ENCODE measurements around the gene SEPHS1. TPM values are rescaled to one million over a fixed set of nuclear protein-coding genes. Genes with fewer than 3 reads are reported as not detected.
A peak's percentile ranks its signal among the peaks of the same experiment; 100 is the strongest.

The SEPHS1 gene
- total and polyA plus RNA-seq, 8 donors, result 33.3 to 134 (median 108) TPM

DNA sequence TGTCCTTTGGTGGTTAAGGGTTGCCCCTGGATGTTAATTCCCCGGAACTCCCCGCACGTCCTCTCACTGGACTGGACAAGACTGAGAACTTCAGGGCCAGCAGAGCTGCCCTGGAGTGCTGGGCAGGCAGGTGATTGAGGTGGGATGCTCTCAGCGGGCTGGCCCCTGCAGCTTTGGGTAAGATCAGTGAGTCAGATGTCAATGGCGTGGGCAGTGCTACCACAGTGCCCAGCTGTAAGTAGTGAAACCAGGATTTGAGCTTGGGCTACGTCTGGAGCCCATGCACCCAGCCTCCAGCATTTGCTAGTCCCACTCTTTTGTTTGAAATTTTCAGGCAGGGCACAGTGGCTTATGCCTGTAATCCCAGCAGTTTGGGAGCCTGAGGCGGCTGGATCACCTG is 6.7 kb upstream of the SEPHS1 start:
- Histone ChIP-seq H3K4me3 (no peak overlapping the region), H3K27me3 (peaks cover 9 to 46% of the 10 kb centered on the region in 2 donors), H3K27ac (no peak overlapping the region), H3K36me3 (no peaks in the 10 kb centered on the region), H3K4me1 (peaks cover 0 to 8% of the 10 kb centered on the region in 2 donors), H3K9me3 (no peaks in the 10 kb centered on the region)
- TF ChIP-seq, protein P1, sequence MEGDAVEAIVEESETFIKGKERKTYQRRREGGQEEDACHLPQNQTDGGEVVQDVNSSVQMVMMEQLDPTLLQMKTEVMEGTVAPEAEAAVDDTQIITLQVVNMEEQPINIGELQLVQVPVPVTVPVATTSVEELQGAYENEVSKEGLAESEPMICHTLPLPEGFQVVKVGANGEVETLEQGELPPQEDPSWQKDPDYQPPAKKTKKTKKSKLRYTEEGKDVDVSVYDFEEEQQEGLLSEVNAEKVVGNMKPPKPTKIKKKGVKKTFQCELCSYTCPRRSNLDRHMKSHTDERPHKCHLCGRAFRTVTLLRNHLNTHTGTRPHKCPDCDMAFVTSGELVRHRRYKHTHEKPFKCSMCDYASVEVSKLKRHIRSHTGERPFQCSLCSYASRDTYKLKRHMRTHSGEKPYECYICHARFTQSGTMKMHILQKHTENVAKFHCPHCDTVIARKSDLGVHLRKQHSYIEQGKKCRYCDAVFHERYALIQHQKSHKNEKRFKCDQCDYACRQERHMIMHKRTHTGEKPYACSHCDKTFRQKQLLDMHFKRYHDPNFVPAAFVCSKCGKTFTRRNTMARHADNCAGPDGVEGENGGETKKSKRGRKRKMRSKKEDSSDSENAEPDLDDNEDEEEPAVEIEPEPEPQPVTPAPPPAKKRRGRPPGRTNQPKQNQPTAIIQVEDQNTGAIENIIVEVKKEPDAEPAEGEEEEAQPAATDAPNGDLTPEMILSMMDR (IDR thresholded peaks at IDR 0.05), result no peak
- intact Hi-C loops (cut with DNase I), result no loop called here
- no peak for ATAC-seq
- DNase-seq, result no peak

DNA sequence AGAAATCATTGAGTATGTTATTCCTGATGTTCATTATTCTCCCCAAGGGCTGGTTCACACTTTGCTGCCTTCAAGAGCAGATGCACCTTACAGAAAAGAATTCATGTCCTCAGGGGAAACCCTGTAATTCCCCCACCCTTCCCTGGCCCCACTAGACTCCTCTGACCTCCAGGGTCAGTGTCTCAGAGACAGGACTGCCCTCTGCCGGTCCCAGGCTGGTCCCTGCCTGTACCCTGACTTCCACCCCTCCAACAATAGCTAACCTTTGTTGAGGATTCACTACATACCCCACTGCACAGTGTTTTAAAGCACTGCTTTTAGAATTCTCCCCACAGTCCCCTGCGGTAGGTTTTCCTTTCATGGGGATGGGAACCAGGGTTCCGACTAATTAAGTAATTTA is 4.4 kb upstream of the SEPHS1 start:
- peaks cover 0 to 20% of the 10 kb centered on the region in 2 donors for H3K4me1 ChIP-seq
- H3K4me3 ChIP-seq, result no peak overlapping the region
- DNase-seq, result no peak
- TF ChIP-seq, protein P1 (IDR thresholded peaks at IDR 0.05), result no peak
- intact Hi-C loops (cut with DNase I), result no loop called here
- no peaks in the 10 kb centered on the region for H3K9me3 ChIP-seq
- no peak overlapping the region for H3K27ac ChIP-seq
- ATAC-seq, result no peak
- H3K36me3 ChIP-seq, result no peaks in the 10 kb centered on the region
- H3K27me3 ChIP-seq, result peaks cover 9 to 46% of the 10 kb centered on the region in 2 donors

DNA sequence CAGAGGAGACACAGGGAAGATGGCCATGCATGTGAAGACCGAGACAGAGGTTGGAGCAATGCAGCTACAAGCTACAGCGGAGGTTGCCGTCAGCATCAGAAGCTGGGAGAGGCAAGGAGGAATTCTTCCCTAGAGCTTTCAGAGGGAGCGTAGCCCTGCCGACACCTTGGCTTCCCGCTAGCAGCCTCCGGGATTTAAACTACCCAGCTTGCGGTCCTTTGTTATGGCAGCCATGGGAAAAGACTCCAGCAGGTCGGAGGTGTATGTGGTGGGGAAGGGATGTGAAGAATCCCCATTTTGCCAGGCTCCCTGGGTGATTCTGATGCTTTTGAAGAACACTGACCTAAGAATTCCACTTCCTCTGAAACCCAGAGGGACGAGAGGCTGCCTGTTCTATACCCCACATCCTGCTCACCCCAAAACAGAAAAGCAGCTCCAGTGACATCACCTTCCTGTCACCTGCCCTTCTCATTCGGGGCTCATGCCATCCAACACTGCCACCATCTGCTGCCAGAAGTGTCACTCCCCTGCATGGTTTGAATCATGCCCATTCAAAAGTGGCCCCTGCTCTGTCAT is 3.3 kb upstream of the SEPHS1 start:
- intact Hi-C loops (cut with DNase I), result no loop called here
- no peak overlapping the region for H3K4me3 ChIP-seq
- H3K36me3 ChIP-seq, result no peaks in the 10 kb centered on the region
- peaks cover 0 to 25% of the 10 kb centered on the region in 2 donors for H3K4me1 ChIP-seq
- H3K9me3 ChIP-seq, result no peaks in the 10 kb centered on the region
- no peak overlapping the region for H3K27ac ChIP-seq
- TF ChIP-seq, protein P1 (IDR thresholded peaks at IDR 0.05), result no peak
- H3K27me3 ChIP-seq, result peaks cover 9 to 46% of the 10 kb centered on the region in 2 donors
- ATAC-seq (no peak), DNase-seq (no peak)

DNA sequence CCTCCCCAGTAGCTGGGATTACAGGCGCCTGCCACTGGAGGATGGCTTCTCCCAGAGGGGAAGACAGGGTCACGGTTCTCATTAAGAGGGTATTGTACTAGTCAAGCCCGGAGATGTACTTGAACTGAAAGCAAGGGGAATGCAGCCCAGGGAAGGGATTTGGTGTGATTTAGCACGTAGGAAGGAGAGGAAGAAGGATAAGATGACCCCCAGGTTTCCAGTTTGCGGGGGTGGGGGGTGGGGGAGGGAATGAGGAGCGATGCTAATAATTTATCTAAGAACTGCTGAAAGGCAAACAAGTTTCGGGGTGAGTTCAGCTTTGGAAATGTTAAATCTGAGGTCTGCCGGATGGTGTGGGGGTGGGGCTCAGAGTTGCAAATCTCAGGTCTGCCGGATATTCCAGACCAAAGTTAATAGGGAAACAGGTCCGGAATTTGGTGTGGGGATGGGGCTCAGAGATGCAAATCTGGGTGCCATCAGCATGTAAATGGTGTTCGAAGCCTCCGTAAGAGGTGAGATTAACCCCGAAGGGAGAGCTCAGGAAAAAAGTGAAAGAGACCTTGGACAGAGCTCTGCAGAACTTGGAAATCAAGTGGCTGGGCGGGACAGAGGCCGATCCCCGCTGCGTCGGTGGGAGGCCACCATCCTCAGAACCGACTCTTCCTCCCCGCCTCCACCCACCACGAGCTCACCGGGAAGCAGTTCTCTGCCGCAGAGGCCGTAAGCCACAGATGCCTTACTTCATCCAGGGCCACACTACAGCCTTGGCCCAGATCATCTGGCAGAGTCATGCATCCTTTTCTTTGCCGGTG is 1.6 kb upstream of the SEPHS1 start:
- Histone ChIP-seq H3K9me3 (no peaks in the 10 kb centered on the region), H3K4me1 (peaks cover 0 to 37% of the 10 kb centered on the region in 2 donors), H3K27me3 (peaks cover 9 to 38% of the 10 kb centered on the region in 2 donors), H3K4me3 (peak overlapping the region; percentile 64 to 75), H3K36me3 (no peaks in the 10 kb centered on the region), H3K27ac (peak overlapping the region; percentile 81 to 90)
- DNase-seq (peak; percentile 45 to 80 (median 68)), ATAC-seq (peak; percentile 51)
- intact Hi-C loops (cut with DNase I), result no loop called here
- TF ChIP-seq, protein P1 (IDR thresholded peaks at IDR 0.05), result no peak

DNA sequence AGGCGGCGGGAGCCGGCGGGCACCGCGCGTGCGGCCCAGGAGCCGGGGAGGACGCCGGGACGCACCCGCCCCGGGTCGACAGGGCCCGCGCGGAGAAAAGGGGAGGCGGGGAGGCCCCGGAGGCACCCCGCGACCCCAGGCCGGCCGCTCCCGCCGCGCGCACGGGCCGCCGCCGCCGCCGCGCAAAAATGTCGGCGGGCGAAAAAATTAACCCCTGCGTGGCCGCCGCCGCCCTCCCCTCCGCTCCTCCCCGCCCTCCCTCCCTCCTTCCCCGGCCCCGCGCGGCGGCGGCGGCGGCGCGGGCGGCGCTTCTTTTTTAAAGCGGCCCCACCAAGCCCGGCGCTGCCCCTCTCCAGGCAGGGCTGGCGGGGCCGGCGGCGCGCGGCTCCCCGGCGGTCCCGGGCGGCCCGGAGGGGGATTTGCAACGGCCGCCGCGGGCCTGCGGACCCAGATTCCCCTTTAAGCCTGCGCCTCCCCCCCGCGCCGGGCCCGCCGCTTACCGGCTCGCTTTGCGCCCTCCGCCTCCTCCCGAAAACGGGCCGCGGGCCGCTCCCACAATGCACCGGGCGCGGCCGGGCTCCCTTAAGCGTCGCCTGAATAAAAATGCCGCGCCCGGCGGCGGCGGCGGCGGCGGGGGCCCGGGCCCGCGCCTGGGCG is 465 bp downstream of the SEPHS1 start:
- Histone ChIP-seq H3K4me3 (peak overlapping the region; percentile 49 to 64), H3K9me3 (no peaks in the 10 kb centered on the region), H3K4me1 (peaks cover 0 to 37% of the 10 kb centered on the region in 2 donors), H3K36me3 (peaks cover 0 to under 1% of the 10 kb centered on the region in 2 donors), H3K27me3 (peaks cover 9 to 17% of the 10 kb centered on the region in 2 donors), H3K27ac (peak overlapping the region; percentile 90)
- TF ChIP-seq, protein P1 (IDR thresholded peaks at IDR 0.05), result no peak
- ATAC-seq, result peak; percentile 72
- intact Hi-C loops (cut with DNase I), result no loop called here
- peak; percentile 78 to 95 (median 84) for DNase-seq
